HG03571 (cell line): ENCODE data around the gene VPS29.
"Not testable (repeated sequence)": the region's sequence is repeated elsewhere in the genome, so short reads cannot be mapped to it uniquely, and the experiment has no call there.

ENCODE experiments used
- ATAC-seq: cut with Tn5 transposase; IDR thresholded peaks from one replicate; pipeline ENCODE4 v1.9.1; 2021; ENCODE audit not compliant: unreplicated experiment

The VPS29 gene

GRCh38 chr12:110528277-110528839 is 26.4 kb upstream of the VPS29 start:
- no peak for ATAC-seq

DNA sequence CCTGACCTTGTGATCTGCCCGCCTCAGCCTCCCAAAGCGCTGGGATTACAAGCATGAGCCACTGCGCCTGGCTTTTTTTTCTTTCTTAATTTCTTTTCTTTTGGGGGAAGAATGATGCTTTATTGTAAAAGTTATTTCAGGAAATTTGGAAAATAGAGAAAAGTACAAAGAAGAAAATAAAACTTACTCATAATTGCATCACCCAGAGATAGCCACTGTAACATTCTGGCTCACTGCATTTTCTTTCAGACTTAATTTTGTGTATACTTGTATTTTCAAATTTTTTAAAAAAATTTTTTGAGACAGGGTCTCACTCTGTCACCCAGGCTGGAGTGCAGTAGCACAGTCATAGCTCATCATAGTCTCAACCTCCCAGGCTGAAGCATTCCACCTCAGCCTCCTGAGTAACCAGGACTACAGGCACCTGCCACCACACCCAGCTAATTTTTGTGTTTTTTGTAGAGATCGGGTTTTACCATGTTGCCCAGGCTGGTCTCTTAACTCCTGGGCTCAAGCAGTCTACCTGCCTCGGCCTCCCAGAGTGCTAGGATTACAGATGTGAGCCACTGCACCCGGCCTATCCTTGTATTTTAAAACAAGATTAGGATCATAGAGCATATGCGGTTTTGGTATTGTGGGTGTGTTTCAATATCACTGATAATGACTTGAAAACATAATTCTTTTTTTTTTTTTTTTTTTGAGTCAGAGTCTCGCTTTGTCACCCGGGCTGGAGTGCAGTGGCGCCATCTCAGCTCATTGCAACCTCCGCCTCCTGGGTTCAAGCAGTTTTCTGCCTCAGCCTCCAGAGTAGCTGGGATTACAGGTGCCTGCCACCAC is 19.2 kb upstream of the VPS29 start:
- ATAC-seq: not testable (repeated sequence)

DNA sequence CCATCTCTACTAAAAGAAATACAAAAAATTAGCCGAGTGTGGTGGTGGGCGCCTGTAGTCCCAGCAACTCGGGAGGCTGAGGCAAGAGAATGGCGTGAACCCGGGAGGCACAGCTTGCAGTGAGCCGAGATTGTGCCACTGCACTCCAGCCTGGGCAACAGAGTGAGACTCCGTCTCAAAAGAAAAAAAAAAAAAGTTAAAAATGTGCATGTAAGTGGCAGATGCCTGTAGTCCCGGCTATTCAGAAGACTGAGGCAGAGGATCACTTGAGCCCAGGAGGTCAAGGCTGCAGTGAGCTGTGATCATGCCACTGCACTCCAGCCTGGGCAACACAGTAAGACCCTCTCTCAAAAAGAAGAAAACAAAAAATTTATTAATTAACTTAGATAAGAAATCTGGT is 16.1 kb upstream of the VPS29 start:
- ATAC-seq: not testable (repeated sequence)

DNA sequence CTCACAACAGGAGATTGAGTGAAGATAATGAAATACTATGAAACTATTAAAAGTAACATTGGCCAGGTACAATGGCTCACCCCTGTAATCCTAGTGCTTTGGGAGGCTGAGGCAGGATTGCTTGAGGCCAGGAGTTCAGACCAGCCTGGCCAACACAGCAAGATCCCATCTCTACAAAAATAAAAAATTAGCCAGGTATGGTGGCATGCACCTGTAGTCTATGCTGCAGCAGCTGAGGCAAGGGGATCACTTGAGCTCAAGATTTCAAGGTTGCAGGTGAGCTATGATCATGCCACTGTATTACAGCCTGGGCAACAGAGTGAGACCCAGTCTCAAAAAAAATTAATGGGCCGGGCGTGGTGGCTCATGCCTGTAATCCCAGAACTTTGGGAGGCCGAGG is 15.1 kb upstream of the VPS29 start:
- ATAC-seq: no peak

- no peak for ATAC-seq
These were observed 12.5 kb upstream of the VPS29 start for GRCh38 chr12:110514363-110514762.

DNA sequence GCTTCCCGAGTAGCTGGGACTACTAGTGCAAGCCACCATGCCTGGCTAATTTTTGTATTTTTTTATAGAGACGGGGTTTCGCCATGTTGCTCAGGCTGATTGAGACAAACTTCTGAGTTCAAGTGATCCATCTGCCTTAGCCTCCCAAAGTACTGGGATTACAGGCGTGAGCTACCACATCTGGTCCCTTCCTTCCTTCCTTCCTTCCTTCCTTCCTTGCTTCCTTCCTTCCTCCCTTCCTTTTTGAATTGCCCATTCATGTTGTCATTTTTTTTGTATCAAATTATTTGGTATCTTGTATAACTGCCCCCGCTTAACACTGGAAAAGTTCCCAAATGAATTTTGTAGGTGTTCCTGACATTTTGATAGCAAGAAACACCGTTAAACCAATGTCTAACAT is 11.9 kb upstream of the VPS29 start:
- no peak for ATAC-seq

- ATAC-seq: no peak
These were observed 6.2 kb upstream of the VPS29 start for GRCh38 chr12:110508071-110508586.

GRCh38 chr12:110505332-110505731 is 3.4 kb upstream of the VPS29 start:
- ATAC-seq: no peak

GRCh38 chr12:110503432-110503831 is 1.5 kb upstream of the VPS29 start:
- ATAC-seq: no peak

GRCh38 chr12:110501399-110501751 is 536 bp downstream of the VPS29 start:
- ATAC-seq: peak; percentile 30

- ATAC-seq: no peak
These were observed 2.8 kb downstream of the VPS29 start for GRCh38 chr12:110498984-110499706.

DNA sequence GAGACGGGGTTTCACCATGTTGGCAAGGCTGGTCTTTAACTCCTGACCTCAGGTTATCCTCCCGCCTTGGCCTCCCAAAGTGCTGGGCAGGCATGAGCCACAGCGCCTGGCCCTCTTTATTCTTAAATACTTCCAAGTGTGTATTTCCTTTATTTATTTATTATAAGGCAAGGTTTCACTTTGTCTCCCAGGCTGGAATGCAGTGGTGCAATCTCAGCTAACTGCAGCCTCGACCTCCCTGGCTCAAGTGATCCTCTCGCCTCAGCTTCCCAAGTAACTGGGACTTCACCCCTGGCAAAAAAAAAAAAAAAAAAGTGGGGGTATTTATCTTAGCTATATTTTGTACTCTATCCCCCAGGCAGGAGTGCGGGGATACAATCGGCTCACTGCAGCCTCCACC is 26.5 kb downstream of the VPS29 start:
- ATAC-seq: no peak

- ATAC-seq: peak; percentile 69
These were observed 33.5 kb downstream of the VPS29 start, which contains the start of the genes FAM216A and GPN3 for GRCh38 chr12:110468214-110469048. TSS of gene FAM216A (plus strand) at chr12:110468845. CDS start at chr12:110468876, 31 bp downstream. TSS of gene GPN3 (minus strand) at chr12:110468257. CDS start at chr12:110468203, 54 bp downstream.

- no peak for ATAC-seq
These were observed 34.1 kb downstream of the VPS29 start for GRCh38 chr12:110467847-110468213.

DNA sequence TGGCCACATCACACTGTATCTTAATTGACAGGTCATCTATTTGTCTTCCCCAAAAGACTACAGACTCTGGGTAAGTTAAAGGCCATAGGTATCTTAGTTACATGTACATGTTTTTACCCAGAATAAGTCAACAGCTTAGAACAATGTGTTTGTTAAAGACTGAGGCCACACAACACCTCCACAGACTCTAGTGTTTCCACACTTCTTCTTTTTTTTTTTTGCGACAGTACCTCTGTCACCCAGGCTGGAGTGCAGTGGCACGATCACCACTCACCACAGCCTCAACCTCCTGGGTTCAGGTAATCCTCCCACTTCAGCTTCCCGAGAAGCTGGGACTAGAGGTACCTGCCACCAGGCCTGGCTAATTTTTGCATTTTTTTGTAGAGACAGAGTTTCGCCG is 35.1 kb downstream of the VPS29 start:
- no peak for ATAC-seq

DNA sequence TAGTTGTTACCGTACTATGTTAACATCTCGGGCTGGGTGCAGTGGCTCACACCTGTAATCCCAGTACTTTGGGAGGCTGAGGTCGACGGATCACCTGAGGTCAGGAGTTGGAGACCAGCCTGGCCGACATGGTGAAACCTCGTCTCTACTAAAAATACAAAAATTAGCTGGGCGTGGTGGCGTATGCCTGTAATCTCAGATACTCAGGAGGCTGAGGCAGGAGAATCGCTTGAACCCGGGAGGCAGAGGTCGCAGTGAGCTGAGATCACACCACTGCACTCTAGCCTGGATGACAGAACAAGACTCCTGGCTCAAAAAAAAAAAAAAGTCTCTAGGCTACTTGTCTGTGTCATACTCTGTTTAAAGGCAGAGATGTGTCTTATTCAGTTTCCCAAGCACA is 36.1 kb downstream of the VPS29 start:
- ATAC-seq: not testable (repeated sequence)

DNA sequence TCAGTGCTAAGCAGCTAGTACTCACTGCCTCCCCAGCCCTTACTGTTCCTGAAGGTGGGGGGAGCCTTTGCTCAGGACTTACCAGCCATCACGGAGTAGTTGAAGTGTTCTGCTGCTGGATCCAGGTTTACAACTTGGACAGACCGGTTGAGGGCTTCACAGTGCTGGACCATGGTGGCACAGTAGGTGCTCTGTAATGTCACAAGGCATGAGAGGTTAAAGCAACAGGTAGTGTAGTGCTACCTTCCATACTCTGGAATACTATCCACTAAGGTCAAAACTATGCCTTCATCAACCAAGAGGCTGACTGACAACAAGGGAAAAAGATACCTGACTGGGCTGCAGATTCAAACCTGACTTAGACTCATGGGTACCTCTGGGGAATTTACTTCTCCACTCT is 36.9 kb downstream of the VPS29 start:
- no peak for ATAC-seq

GRCh38 chr12:110461189-110461588 is 40.7 kb downstream of the VPS29 start:
- not testable (repeated sequence) for ATAC-seq

- no peak for ATAC-seq
These were observed 43.2 kb downstream of the VPS29 start for GRCh38 chr12:110458756-110459155.

DNA sequence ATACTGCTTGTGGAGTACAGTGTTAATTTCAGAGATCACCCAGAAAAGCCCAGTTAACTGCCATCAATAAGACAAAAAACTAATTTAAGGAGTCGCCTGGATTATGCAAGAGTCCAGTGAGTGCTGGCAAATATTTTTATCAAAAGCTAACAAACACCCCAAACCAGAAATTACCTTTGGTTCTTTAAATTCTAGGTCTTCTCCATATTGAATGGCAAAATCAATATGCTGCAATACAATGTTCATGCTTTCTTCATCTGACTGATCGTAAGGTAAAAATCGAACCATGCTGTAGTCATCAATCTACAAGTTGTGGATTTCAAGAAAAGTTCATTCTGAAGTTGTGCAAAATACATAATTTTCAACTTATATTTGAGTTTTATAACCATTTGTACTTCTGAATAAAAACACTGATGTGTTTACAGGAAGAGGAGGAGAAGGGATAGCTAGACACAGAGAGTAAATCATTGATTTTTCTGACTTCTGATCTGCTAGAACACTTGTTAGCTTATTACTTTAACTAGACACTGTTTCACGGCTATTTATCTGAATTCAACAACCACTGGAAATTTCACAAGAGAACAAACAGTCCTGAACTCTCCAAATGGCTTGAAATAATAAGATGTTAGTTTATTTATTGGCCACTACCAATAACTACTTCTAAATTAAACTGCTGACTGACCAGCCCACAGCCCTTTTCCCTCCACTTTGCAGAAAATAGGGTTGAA is 48.2 kb downstream of the VPS29 start:
- ATAC-seq: no peak
